Peyer's patch (tissue), 4 donors: Measurements from ENCODE around the gene SYK. TPM values are rescaled to one million over a fixed set of nuclear protein-coding genes. Genes with fewer than 3 reads are reported as not detected.

Experiments
- DNase-seq, 3 donors: peaks; one replicate each; pipeline ENCODE4 v3.0.0-alpha.2; 2017 to 2019
- H3K27ac ChIP-seq, 4 donors: fragments of 200-600 bp; sonication (generic); one replicate each; pipeline ENCODE4 v1.5.1; 2016 to 2019
- H3K27me3 ChIP-seq, 2 donors: fragments of 200-600 bp; sonication (generic); one replicate each; pipeline ENCODE4 v1.5.1; 2019
- H3K36me3 ChIP-seq, 3 donors: fragments of 200-600 bp; sonication (generic); one replicate each; pipeline ENCODE4 v1.5.1; 2016 to 2019
- H3K4me1 ChIP-seq, 4 donors: fragments of 200-600 bp; sonication (generic); one replicate each; pipeline ENCODE4 v1.5.1; 2016 to 2019
- H3K4me3 ChIP-seq, 4 donors: fragments of 200-600 bp; sonication (generic); 1 replicate in 3 of 4; 2 replicates in 1 of 4; pipeline ENCODE4 v1.5.1; 2016 to 2019; ENCODE audit warnings: mild to moderate bottlenecking in 1 of 4
- H3K9me3 ChIP-seq, 4 donors: fragments of 200-600 bp; sonication (generic); one replicate each; pipeline ENCODE4 v1.5.1; 2016 to 2019; ENCODE audit warnings: mild to moderate bottlenecking in 1 of 4
- POLR2A ChIP-seq, 2 donors: fragments of 450-650 bp; IDR thresholded peaks; one replicate each; pipeline ENCODE4 v1.5.1; 2017; ENCODE audit warnings: antibody characterized with exemption in 2 of 2, mild to moderate bottlenecking in 2 of 2, moderate library complexity in 2 of 2
- total RNA-seq, 4 donors: library from RNA; depleted of rRNA; stranded (reverse); fragments of >200 nt; gene quantifications; one replicate each; pipeline ENCODE4 v1.1.0, GENCODE V29; 2016
- TF ChIP-seq, protein P1 (sequence below), 6 experiments: fragments of 450-650 bp in 4 of 6; fragments of 200-600 bp in 2 of 6; sonication (generic) in 1 of 6; IDR thresholded peaks; one replicate each; pipeline ENCODE4 v1.5.1; 2017 to 2019; ENCODE audit warnings: antibody characterized with exemption in 6 of 6, mild to moderate bottlenecking in 3 of 6, moderate library complexity in 1 of 6

SYK gene
- total RNA-seq, 4 donors from 2014 or later = 48.7 to 81.7 (median 60.0) TPM

DNA sequence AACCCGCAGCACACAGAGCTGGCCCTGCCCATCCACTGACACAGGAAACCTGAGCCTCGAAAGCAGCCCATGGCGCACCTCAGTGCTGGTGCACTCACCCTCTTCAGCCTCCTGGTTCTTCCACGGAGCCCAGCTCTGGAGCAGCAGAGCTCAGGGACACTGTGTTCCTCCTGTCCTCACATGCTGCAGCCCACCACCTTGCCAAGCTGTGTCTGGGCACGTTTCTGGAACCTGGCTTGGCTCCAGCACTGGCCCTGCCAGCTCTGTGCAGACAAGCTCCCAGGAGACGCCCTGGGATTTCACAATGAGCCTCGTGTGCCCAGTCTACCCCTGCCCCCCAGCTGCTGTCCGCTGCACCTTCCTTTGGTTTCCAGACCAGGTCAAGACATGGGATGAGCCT is 119.5 kb downstream of the SYK start:
- Histone ChIP-seq H3K27me3 (no peaks in the 10 kb centered on the region), H3K27ac (no peak overlapping the region), H3K36me3 (no peaks in the 10 kb centered on the region), H3K4me1 (no peaks in the 10 kb centered on the region), H3K4me3 (no peak overlapping the region), H3K9me3 (no peaks in the 10 kb centered on the region)
- no peak for DNase-seq
- TF ChIP-seq, protein P1, sequence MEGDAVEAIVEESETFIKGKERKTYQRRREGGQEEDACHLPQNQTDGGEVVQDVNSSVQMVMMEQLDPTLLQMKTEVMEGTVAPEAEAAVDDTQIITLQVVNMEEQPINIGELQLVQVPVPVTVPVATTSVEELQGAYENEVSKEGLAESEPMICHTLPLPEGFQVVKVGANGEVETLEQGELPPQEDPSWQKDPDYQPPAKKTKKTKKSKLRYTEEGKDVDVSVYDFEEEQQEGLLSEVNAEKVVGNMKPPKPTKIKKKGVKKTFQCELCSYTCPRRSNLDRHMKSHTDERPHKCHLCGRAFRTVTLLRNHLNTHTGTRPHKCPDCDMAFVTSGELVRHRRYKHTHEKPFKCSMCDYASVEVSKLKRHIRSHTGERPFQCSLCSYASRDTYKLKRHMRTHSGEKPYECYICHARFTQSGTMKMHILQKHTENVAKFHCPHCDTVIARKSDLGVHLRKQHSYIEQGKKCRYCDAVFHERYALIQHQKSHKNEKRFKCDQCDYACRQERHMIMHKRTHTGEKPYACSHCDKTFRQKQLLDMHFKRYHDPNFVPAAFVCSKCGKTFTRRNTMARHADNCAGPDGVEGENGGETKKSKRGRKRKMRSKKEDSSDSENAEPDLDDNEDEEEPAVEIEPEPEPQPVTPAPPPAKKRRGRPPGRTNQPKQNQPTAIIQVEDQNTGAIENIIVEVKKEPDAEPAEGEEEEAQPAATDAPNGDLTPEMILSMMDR (IDR thresholded peaks at IDR 0.05) = no peak
- no peak for TF ChIP-seq POLR2A (IDR thresholded peaks at IDR 0.05)

DNA sequence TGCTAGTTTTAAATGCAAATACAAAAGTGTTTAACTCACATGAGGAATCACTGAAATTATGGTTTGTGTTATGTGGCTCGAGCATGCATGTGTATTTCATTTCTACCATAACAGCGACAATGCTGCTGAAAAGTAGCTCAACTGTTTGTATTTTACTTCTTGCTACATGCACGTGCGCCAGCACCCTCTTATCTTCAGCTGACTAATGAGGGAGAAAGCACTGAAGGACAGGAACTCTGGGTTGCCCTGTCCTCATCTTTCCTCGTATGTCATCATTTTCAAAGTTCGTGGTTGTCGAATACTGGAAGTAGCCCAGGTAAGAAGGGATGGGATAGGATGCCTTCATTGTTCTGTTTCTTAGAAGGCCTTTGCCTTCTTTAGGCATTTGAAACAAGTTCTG is 120.3 kb downstream of the SYK start:
- H3K4me3 ChIP-seq = no peak overlapping the region
- DNase-seq = no peak
- no peak for TF ChIP-seq POLR2A (IDR thresholded peaks at IDR 0.05)
- TF ChIP-seq, protein P1 (IDR thresholded peaks at IDR 0.05) = no peak
- no peaks in the 10 kb centered on the region for H3K27me3 ChIP-seq
- H3K27ac ChIP-seq = no peak overlapping the region
- no peaks in the 10 kb centered on the region for H3K9me3 ChIP-seq
- H3K4me1 ChIP-seq = no peaks in the 10 kb centered on the region
- no peaks in the 10 kb centered on the region for H3K36me3 ChIP-seq

DNA sequence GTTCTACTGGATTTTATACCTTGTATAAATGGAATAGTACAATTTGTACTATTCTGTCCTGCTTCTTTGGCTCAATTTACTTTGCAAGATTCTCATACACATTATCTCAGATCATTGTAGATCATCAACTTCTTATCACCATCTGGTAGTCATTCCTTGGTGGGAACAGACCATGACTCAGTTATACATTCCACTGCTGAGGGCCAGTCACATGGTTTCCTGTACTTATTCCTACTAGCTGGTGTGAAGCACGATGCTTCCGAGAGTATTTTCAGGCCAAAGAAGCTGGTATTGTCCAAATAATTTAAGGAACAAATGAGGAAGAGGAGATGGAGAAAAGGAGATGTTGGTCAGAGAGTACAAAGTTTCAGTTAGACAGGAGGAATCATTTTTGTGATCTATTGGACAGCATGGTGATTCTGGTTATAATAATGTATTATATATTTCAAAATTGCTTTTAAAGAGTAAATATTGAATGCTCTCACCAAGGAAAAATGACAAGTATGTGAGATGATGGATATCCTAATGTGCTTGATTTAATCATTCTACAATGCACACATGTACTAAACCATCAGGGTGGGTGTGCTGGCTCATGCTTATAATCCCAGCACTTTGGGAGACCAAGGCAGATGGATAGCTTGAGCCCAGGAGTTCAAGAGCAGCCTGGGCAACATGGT is 124.1 kb downstream of the SYK start:
- Histone ChIP-seq H3K27ac (no peak overlapping the region), H3K4me3 (no peak overlapping the region), H3K36me3 (no peaks in the 10 kb centered on the region), H3K4me1 (no peaks in the 10 kb centered on the region), H3K27me3 (no peaks in the 10 kb centered on the region), H3K9me3 (no peaks in the 10 kb centered on the region)
- DNase-seq = no peak
- TF ChIP-seq, protein P1 (IDR thresholded peaks at IDR 0.05) = no peak
- TF ChIP-seq POLR2A (IDR thresholded peaks at IDR 0.05) = no peak

DNA sequence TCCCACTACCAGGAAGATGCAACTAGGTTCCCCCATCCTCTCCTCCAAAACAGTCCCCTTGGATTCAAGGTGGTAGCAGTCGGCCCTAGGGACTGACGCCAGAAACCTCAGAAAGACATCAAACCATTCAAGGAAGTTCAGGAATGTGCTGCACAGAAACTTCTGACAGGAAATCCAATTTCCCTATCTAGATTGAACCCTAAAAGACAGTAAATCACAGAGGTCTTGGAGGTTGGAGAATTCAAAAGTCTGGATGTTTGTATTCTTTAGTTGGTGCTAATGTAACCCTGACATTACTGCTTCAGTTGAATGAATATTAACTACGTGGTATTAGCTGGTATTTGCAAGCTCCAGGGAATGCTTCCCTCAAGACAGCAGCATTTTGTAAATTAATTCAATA is 125.3 kb downstream of the SYK start:
- no peaks in the 10 kb centered on the region for H3K4me1 ChIP-seq
- no peaks in the 10 kb centered on the region for H3K27me3 ChIP-seq
- no peak overlapping the region for H3K27ac ChIP-seq
- TF ChIP-seq, protein P1 (IDR thresholded peaks at IDR 0.05) = no peak
- no peak for TF ChIP-seq POLR2A (IDR thresholded peaks at IDR 0.05)
- no peak overlapping the region for H3K4me3 ChIP-seq
- no peak for DNase-seq
- no peaks in the 10 kb centered on the region for H3K36me3 ChIP-seq
- H3K9me3 ChIP-seq = no peaks in the 10 kb centered on the region

DNA sequence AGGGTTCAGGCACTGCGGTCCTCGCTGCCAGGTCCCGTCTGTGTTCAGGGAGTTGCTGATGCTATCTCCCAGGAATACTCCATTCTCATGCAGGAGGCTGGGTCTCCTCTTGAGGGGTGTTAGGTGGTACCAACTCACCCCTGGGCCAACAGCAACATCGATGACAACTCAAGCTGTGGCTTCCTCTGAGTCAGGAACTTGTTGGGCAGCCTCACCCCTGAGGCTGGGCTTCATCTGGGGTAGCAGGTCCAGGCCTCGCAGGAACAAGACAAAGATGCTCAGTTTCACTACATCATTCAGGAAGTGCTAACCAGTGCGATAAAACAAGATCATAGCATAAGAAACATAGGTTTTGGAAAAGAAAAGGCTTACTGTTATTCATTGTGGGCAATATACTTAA is 125.9 kb downstream of the SYK start:
- no peaks in the 10 kb centered on the region for H3K27me3 ChIP-seq
- no peaks in the 10 kb centered on the region for H3K9me3 ChIP-seq
- TF ChIP-seq, protein P1 (IDR thresholded peaks at IDR 0.05) = no peak
- no peak for TF ChIP-seq POLR2A (IDR thresholded peaks at IDR 0.05)
- no peak overlapping the region for H3K27ac ChIP-seq
- DNase-seq = peak in 1 of 3 donors; percentile 26
- H3K4me3 ChIP-seq = no peak overlapping the region
- H3K36me3 ChIP-seq = no peaks in the 10 kb centered on the region
- H3K4me1 ChIP-seq = no peaks in the 10 kb centered on the region

DNA sequence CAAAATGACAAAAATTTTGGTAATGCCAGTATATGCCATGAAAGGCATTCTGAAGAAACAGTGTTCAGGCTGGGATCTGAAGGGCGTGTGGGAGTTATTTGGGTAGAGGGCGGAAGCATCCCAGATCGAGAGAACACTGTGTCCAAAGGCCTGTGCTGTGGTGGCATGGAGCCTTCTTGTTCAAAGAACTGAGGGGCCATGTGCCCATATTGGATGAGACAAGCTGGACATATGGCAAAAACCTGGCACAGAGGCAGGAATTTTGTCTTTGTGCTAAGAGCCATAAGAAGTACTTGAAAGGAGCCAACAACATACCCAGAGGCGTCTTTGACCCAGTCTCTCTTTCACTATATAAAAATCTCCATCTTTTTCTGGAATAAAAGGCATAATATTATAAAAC is 128.0 kb downstream of the SYK start:
- Histone ChIP-seq H3K4me1 (no peaks in the 10 kb centered on the region), H3K9me3 (no peaks in the 10 kb centered on the region), H3K27me3 (no peaks in the 10 kb centered on the region), H3K4me3 (no peak overlapping the region), H3K27ac (no peak overlapping the region), H3K36me3 (no peaks in the 10 kb centered on the region)
- TF ChIP-seq, protein P1 (IDR thresholded peaks at IDR 0.05) = no peak
- no peak for TF ChIP-seq POLR2A (IDR thresholded peaks at IDR 0.05)
- no peak for DNase-seq
